K562 (cell line): Measurements from ENCODE around the gene ANO1. TPM values are rescaled to one million over a fixed set of nuclear protein-coding genes. Genes with fewer than 3 reads are reported as not detected.

Experiments used
- ATAC-seq: fragments of 200-7000 bp; cut with Tn5 transposase; 3 replicates; pipeline ENCODE4 v1.9.1; 2020; ENCODE audit warnings: moderate library complexity
- BruUV-seq: library from RNA; stranded (reverse); fragments of 400-500 nt; replicated peaks from 2 replicates; lab custom pipeline; 2021; lab: Mats Ljungman, UMichigan
- CTCF ChIA-PET: fragments of 300-600 bp; formaldehyde crosslinking; extraction: SDS; loops from one replicate; lab custom pipeline; 2021; ENCODE audit warnings: low intra/inter-chr PET ratio; lab: Yijun Ruan, JAX
- POLR2A ChIA-PET: fragments of 300-600, 350-650 bp; sonication (Branson Sonifier 250); formaldehyde crosslinking; extraction: SDS; loops from one replicate; lab custom pipeline; 2021; ENCODE audit warnings: antibody characterized with exemption, inconsistent platforms; lab: Yijun Ruan, JAX
- DNase-seq, 4 experiments: peaks; one replicate each; pipeline versions ENCODE4 v3.0.0 to v3.0.0-alpha.2; 2011 to 2018; ENCODE audit warnings: low spot score in 3 of 4, mixed read lengths in 3 of 4; ENCODE audit errors: extremely low read depth in 1 of 4
- FAIRE-seq: peaks from 2 replicates; lab custom pipeline; 2011; peaks lifted over from hg19 to GRCh38; lab: Jason Lieb, UNC
- H2AFZ ChIP-seq: 2 replicates; pipeline ENCODE4 v1.6.0; 2011; ENCODE audit warnings: low read depth, low read length, control low read depth, inconsistent platforms
- H3K27ac ChIP-seq: fragments of 200-600 bp; 3 replicates; pipeline ENCODE4 v1.8.0; 2011; ENCODE audit warnings: low read depth, mild to moderate bottlenecking, control low read depth, inconsistent platforms, low read length, moderate library complexity, mixed read lengths; ENCODE audit errors: extremely low read depth
- H3K27me3 ChIP-seq, 2 experiments: fragments of 300-600 bp in 1 of 2; 2 replicates in 1 of 2; 3 replicates in 1 of 2; pipeline versions ENCODE4 v1.6.0 to v1.8.0; 2011; ENCODE audit warnings: inconsistent platforms in 2 of 2, low read length in 2 of 2, mild to moderate bottlenecking in 1 of 2, mixed read lengths in 1 of 2, moderate library complexity in 1 of 2; ENCODE audit not compliant: control insufficient read depth in 2 of 2, insufficient read depth in 2 of 2
- H3K36me3 ChIP-seq: fragments of 300-600 bp; 3 replicates; pipeline ENCODE4 v1.8.0; 2011; ENCODE audit warnings: mild to moderate bottlenecking, low read length, inconsistent platforms; ENCODE audit not compliant: control insufficient read depth, insufficient read depth
- H3K4me1 ChIP-seq, 2 experiments: fragments of 200-600 bp in 1 of 2; replicated peaks in 1 of 2; 2 replicates in 1 of 2; 3 replicates in 1 of 2; pipeline versions ENCODE4 v1.5.1 to v1.8.0; 2011; ENCODE audit warnings: inconsistent platforms in 2 of 2, low read length in 2 of 2, mild to moderate bottlenecking in 1 of 2, mixed read lengths in 1 of 2, moderate library complexity in 1 of 2; ENCODE audit not compliant: control insufficient read depth in 2 of 2, insufficient read depth in 2 of 2
- H3K4me2 ChIP-seq: 2 replicates; pipeline ENCODE4 v1.6.1; 2011; ENCODE audit warnings: low read length, control low read depth, inconsistent platforms, mixed read lengths; ENCODE audit not compliant: insufficient read depth
- H3K4me3 ChIP-seq: fragments of 200-600 bp; sonication (generic), shearing (Covaris generic); 2 replicates; pipeline ENCODE4 v1.5.1; 2016; ENCODE audit warnings: control low read depth, inconsistent platforms
- H3K79me2 ChIP-seq: fragments of 200-600 bp; 3 replicates; pipeline ENCODE4 v1.8.0; 2011; ENCODE audit warnings: low read length, inconsistent platforms; ENCODE audit not compliant: control insufficient read depth, insufficient read depth
- H3K9ac ChIP-seq, 2 experiments: 2 replicates each; pipeline versions ENCODE4 v1.6.0 to v1.6.1; 2011; ENCODE audit warnings: low read depth in 2 of 2, low read length in 2 of 2, control low read depth in 1 of 2, inconsistent platforms in 1 of 2, mild to moderate bottlenecking in 1 of 2, mixed read lengths in 1 of 2; ENCODE audit not compliant: insufficient read depth in 1 of 2
- H3K9me1 ChIP-seq: one replicate; pipeline ENCODE4 v1.6.0; 2011; ENCODE audit warnings: inconsistent platforms, mild to moderate bottlenecking, low read length, moderate library complexity; ENCODE audit not compliant: control insufficient read depth, insufficient read depth
- H3K9me3 ChIP-seq: replicated peaks from 2 replicates; pipeline ENCODE4 v1.5.1; 2011; ENCODE audit warnings: low read depth, low read length, inconsistent platforms; ENCODE audit not compliant: control insufficient read depth, insufficient read depth
- H4K20me1 ChIP-seq: replicated peaks from 2 replicates; pipeline ENCODE4 v1.6.1; 2011; ENCODE audit warnings: low read length, inconsistent platforms, mixed read lengths; ENCODE audit not compliant: control insufficient read depth, insufficient read depth
- CTCF ChIP-seq, 3 experiments: IDR thresholded peaks in 2 of 3; conservative IDR thresholded peaks in 1 of 3; 2 replicates each; pipeline ENCODE4 v1.5.1; 2011 to 2012; ENCODE audit warnings: low read length in 3 of 3, mild to moderate bottlenecking in 3 of 3, control low read depth in 2 of 3, improper control_type of control experiment in 1 of 3, inconsistent platforms in 1 of 3, low read depth in 1 of 3, mixed read lengths in 1 of 3, moderate library complexity in 1 of 3; ENCODE audit not compliant: insufficient read depth in 2 of 3
- HIVEP1 ChIP-seq: fragments of 250-450 bp; sonication (Bioruptor Pico); IDR thresholded peaks from 2 replicates; pipeline ENCODE4 v1.4.0; 2020; ENCODE audit warnings: mild to moderate bottlenecking
- KLF16 ChIP-seq: IDR thresholded peaks from 2 replicates; pipeline ENCODE4 v1.6.1; 2016; ENCODE audit warnings: antibody characterized with exemption
- MED1 ChIP-seq: sonication (generic); formaldehyde crosslinking; IDR thresholded peaks from 2 replicates; pipeline ENCODE4 v1.8.1; 2023; ENCODE audit warnings: missing genetic modification reagents, borderline replicate concordance
- RAD21 ChIP-seq, 2 experiments: fragments of 250-450 bp in 1 of 2; fragments of 450-650 bp in 1 of 2; sonication (Bioruptor Pico) in 1 of 2; formaldehyde crosslinking in 1 of 2; IDR thresholded peaks in 1 of 2; conservative IDR thresholded peaks in 1 of 2; 2 replicates each; pipeline versions ENCODE4 v1.4.0 to v1.8.0; 2020 to 2022; ENCODE audit warnings: mild to moderate bottlenecking in 2 of 2, moderate library complexity in 1 of 2
- SMC3 ChIP-seq: conservative IDR thresholded peaks from 2 replicates; pipeline ENCODE4 v1.6.1; 2011; ENCODE audit warnings: low read depth, low read length, improper control_type of control experiment; ENCODE audit not compliant: insufficient read depth
- STAG1 ChIP-seq: sonication (generic); formaldehyde crosslinking; IDR thresholded peaks from 2 replicates; pipeline ENCODE4 v1.5.0; 2020; ENCODE audit warnings: missing genetic modification reagents, borderline replicate concordance
- TGIF2 ChIP-seq: sonication (generic); formaldehyde crosslinking; IDR thresholded peaks from 2 replicates; pipeline ENCODE4 v1.8.1; 2022; ENCODE audit warnings: mild to moderate bottlenecking, missing genetic modification reagents, moderate library complexity
- ZNF277 ChIP-seq: fragments of 250-450 bp; sonication (Bioruptor Pico); IDR thresholded peaks from 2 replicates; pipeline ENCODE4 v1.8.0; 2022; ENCODE audit warnings: inconsistent platforms, mild to moderate bottlenecking, moderate library complexity, borderline replicate concordance
- WGBS: fragments of 100-300 bp; shearing (Covaris generic); methylation state at CpG from one replicate; pipeline ENCODE4 v1.1.6; 2016; ENCODE audit warnings: low coverage, mixed read lengths; ENCODE audit not compliant: insufficient coverage; ENCODE audit errors: missing lambda C conversion rate; 5-methylcytosine and 5-hydroxymethylcytosine counted together
- in situ Hi-C: fragments of 300-500 bp; cut with MboI; formaldehyde crosslinking; loops from 4 replicates; pipeline ENCODE4 v1.15.0; 2018; ENCODE audit warnings: inconsistent platforms, mixed read lengths
- intact Hi-C: fragments of 100-400 bp; cut with micrococcal nuclease; formaldehyde crosslinking; loops from 2 replicates; pipeline ENCODE4 v1.14.2; 2022
- polyA plus RNA-seq, 8 experiments: library from polyadenylated mRNA; depleted of rRNA in 4 of 8; stranded (reverse) in 5 of 8; unstranded in 3 of 8; fragments of >200 nt; fragmentation: Nextera tagmentation in 2 of 8; fragmentation: Illumina TruSeq in 1 of 8; extraction: Ambion mirVana in 2 of 8; extraction: Trizol in 1 of 8; gene quantifications; 2 replicates each; pipeline versions ENCODE4 v1.2.1 to v1.2.3, GENCODE V29; 2011 to 2014; ENCODE audit warnings: inconsistent platforms in 1 of 8, missing spikeins in 1 of 8
- total RNA-seq, 7 experiments: library from RNA; depleted of rRNA in 6 of 7; stranded (reverse); fragments of >200 nt in 6 of 7; fragmentation: Illumina TruSeq in 2 of 7; extraction: Trizol in 2 of 7; gene quantifications; 2 replicates each; pipeline versions ENCODE4 v1.2.1 to v1.2.3, GENCODE V29; 2011 to 2021; ENCODE audit warnings: low replicate concordance in 1 of 7

The ANO1 gene
- total and polyA plus RNA-seq, 9 of the 15 experiments (the other 6 are each of a cell fraction or from before 2014, with no cell fraction given), result not detected

DNA sequence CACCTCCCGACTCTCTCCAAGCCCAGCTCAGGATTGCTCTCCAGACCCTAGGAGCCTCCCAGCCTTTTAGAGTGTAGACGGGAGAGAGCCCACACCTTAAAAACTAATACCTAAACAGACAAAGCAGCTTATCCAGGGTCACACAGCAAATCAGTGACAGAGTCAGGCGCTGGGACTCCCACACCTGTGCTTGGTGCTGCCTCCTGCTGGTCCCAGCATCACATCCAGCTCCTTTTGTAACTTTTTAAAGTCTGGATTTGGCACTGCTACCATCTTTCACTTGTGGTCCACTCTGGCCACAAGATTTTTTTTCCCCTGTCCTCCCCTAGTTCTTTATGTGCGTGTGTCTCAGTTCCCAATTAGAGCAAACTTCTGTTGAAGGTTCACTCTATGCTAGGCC lies 4.7 kb downstream of the ANO1 start:
- ChIA-PET POLR2A (interaction anchor here (0.6 to 0.7 kb wide), 2 partner anchors 8 to 330 kb away, joined by 3 read pairs; no protein-coding TSS in a partner anchor), CTCF (interaction anchor here (0.6 to 1.3 kb wide), 3 partner anchors 132 to 140 kb away, joined by 4 read pairs; no protein-coding TSS in a partner anchor)
- Histone ChIP-seq H3K9me3 (no peaks in the 10 kb centered on the region), H4K20me1 (peaks cover 4% of the 10 kb centered on the region), H3K36me3 (no peaks in the 10 kb centered on the region), H3K4me2 (no peak overlapping the region), H3K27ac (no peak overlapping the region), H2AFZ (no peak overlapping the region), H3K4me3 (no peak overlapping the region), H3K27me3 (peaks cover 11 to 68% of the 10 kb centered on the region in 2 experiments), H3K9me1 (no peaks in the 10 kb centered on the region), H3K79me2 (no peaks in the 10 kb centered on the region), H3K9ac (no peak overlapping the region), H3K4me1 (peaks cover 0 to 17% of the 10 kb centered on the region in 2 experiments; a peak in 1 of 5 replicates)
- BruUV-seq, result no TSS peak
- DNase-seq, result peak in 3 of 4 experiments; percentile 32 to 41 (median 37)
- WGBS, result 6% methylated on average over 4 of the region's 4 CpGs
- peak; percentile 77 for FAIRE-seq
- in situ Hi-C loops, result no loop called here
- intact Hi-C loops, result loop anchor here (2.0 kb wide), 1 partner anchor 132 kb away; no protein-coding TSS in a partner anchor
- peak; percentile 51; the same call in 2 of the 3 replicates for ATAC-seq
- TF ChIP-seq MED1 (CRISPR knock-in tag), result no peak
- TF ChIP-seq KLF16, result no peak
- no peak for TF ChIP-seq TGIF2 (CRISPR knock-in tag)
- peak; percentile 43; the same call in 1 of the 2 replicates for TF ChIP-seq SMC3
- peak; percentile 19; the same call in 1 of the 2 replicates for TF ChIP-seq STAG1
- TF ChIP-seq HIVEP1 (CRISPR knock-in tag), result no peak
- peak; percentile 9 to 62; a peak in 2 of 4 replicates for TF ChIP-seq RAD21 (CRISPR knock-in tag; conservative IDR thresholded peaks at IDR 0.05 in 1 of 2, IDR thresholded peaks at IDR 0.05 in 1 of 2)
- no peak for TF ChIP-seq ZNF277 (CRISPR knock-in tag)
- TF ChIP-seq CTCF (IDR thresholded peaks at IDR 0.05 in 2 of 3, conservative IDR thresholded peaks at IDR 0.05 in 1 of 3; ENCODE audit: insufficient read depth in 2 of 3, low read depth in 1 of 3, low read length in 3 of 3), result peak; percentile 55 to 69 (median 69)
